Measurements from ENCODE around the gene RAI1. TPM values are rescaled to one million over a fixed set of nuclear protein-coding genes. Genes with fewer than 3 reads are reported as not detected.
"Not testable (repeated sequence)": the region's sequence is repeated elsewhere in the genome, so short reads cannot be mapped to it uniquely, and the experiment has no call there.

RAI1 gene
- total RNA-seq, 4 donors from 2014 or later: 17.0 to 36.3 (median 22.3) TPM

DNA sequence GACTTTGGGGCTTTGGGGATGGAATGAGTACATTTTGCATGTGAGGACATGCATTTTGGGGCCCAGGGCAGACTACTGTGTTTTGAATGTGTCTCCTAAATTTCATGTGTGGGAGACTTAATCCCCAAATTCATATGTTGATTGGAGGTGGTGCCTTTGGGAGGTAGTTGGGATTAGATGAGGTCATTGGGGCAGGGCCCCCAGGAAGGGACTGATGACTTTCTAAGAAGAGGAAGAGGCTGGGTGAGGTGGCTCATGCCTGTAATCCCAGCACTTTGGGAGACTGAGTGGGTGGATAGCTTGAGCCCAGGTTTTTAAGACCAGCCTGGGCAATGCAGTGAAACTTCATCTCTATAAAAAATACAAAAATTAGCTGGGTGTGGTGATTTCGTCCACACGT is 42.8 kb upstream of the RAI1 start:
- Histone ChIP-seq H3K27me3 (no peaks in the 10 kb centered on the region), H3K4me3 (no peak overlapping the region), H3K9me3 (no peaks in the 10 kb centered on the region), H3K36me3 (no peaks in the 10 kb centered on the region), H3K27ac (no peak overlapping the region), H3K4me1 (peaks cover 0 to 16% (median 6%) of the 10 kb centered on the region in 3 donors)
- intact Hi-C loops (cut with DNase I): no loop called here
- DNase-seq: no peak
- TF ChIP-seq, protein P1, sequence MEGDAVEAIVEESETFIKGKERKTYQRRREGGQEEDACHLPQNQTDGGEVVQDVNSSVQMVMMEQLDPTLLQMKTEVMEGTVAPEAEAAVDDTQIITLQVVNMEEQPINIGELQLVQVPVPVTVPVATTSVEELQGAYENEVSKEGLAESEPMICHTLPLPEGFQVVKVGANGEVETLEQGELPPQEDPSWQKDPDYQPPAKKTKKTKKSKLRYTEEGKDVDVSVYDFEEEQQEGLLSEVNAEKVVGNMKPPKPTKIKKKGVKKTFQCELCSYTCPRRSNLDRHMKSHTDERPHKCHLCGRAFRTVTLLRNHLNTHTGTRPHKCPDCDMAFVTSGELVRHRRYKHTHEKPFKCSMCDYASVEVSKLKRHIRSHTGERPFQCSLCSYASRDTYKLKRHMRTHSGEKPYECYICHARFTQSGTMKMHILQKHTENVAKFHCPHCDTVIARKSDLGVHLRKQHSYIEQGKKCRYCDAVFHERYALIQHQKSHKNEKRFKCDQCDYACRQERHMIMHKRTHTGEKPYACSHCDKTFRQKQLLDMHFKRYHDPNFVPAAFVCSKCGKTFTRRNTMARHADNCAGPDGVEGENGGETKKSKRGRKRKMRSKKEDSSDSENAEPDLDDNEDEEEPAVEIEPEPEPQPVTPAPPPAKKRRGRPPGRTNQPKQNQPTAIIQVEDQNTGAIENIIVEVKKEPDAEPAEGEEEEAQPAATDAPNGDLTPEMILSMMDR (IDR thresholded peaks at IDR 0.05): no peak
- no peak for TF ChIP-seq POLR2A (IDR thresholded peaks at IDR 0.05)
- 41 to 50% methylated on average over 2 of the region's 2 CpGs for WGBS, 2 donors

DNA sequence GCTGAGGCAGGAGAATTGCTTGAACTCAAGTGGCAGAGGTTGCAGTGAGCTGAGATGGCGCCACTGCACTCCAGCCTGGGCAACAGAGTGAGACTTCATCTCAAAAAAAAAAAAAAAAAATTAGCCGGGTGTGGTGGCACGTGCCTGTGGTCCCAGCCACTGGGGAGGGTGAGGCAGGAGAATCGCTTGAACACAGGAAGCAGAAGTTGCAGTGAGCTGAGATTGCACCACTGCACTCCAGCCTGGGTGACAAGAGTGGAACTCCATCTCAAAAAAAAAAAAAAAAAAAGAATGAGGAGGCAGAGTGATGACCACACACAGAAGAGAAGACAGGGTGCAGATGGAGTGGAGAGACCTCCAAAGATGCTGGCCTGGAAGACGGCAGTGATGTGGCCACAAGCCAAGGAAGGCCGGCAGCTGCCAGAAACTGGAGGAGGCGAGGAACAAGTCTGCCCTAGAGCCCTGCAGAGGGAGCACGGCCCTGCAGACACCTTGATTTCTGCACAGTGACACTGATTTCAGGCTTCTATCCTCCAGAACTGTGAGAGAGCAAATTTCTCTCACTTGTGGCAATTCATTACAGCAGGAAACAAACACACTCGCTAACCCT is 41.5 kb upstream of the RAI1 start:
- not testable (repeated sequence) for H3K36me3 ChIP-seq, DNase-seq, H3K27me3 ChIP-seq, H3K9me3 ChIP-seq, H3K27ac ChIP-seq, H3K4me3 ChIP-seq
- 39 to 52% methylated on average over 9 of the region's 9 CpGs for WGBS, 2 donors
- peaks cover 0 to 15% (median 5%) of the 10 kb centered on the region in 3 donors for H3K4me1 ChIP-seq
- intact Hi-C loops (cut with DNase I): loop anchor here (5.0 kb wide), 2 partner anchors 142 to 282 kb away; partner anchors contain the start of gene RASD1

GRCh38 chr17:17641621-17642409 is 39.4 kb upstream of the RAI1 start:
- TF ChIP-seq, protein P1 (IDR thresholded peaks at IDR 0.05): peak; percentile 89 to 94 (median 92)
- no peak for TF ChIP-seq POLR2A (IDR thresholded peaks at IDR 0.05)
- Histone ChIP-seq H3K4me3 (no peak overlapping the region), H3K9me3 (peaks cover 0 to 6% (median 5%) of the 10 kb centered on the region in 3 donors), H3K27ac (no peak overlapping the region), H3K36me3 (no peaks in the 10 kb centered on the region), H3K27me3 (peaks cover 0 to 3% (median 0%) of the 10 kb centered on the region in 4 donors), H3K4me1 (peaks cover 0 to 15% (median 2%) of the 10 kb centered on the region in 3 donors)
- no peak for DNase-seq
- intact Hi-C loops (cut with DNase I): loop anchor here (5.0 kb wide), 2 partner anchors 145 to 285 kb away; partner anchors contain the start of gene RASD1
- WGBS, 2 donors: 20 to 39% methylated on average over 10 of the region's 14 CpGs

DNA sequence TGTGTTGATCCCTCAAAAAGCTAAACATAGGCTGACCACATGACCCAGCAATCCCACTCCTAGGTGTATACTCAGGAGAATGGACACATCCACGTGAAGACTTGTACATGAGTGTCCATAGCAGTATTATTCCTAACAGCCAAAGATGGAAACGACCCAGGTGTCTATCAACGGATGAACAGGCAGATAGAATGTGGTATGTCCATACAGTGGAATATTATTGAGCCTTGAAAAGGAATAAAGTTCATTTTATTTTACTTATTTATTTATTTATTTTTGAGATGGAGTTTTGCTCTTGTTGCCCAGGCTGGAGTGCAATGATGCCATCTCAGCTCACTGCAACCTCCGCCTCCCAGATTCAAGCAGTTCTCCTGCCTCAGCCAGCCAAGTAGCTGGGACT is 36.1 kb upstream of the RAI1 start:
- H3K9me3 ChIP-seq; H3K27ac ChIP-seq; H3K36me3 ChIP-seq; H3K27me3 ChIP-seq; H3K4me3 ChIP-seq; intact Hi-C loops (cut with DNase I); DNase-seq; H3K4me1 ChIP-seq: not testable (repeated sequence)
- 49 to 77% methylated on average over 4 of the region's 4 CpGs for WGBS, 2 donors

- no peak for DNase-seq
- intact Hi-C loops (cut with DNase I): no loop called here
- no peak for TF ChIP-seq POLR2A (IDR thresholded peaks at IDR 0.05)
- TF ChIP-seq, protein P1 (IDR thresholded peaks at IDR 0.05): no peak
- peaks cover 0 to 6% (median 5%) of the 10 kb centered on the region in 3 donors for H3K9me3 ChIP-seq
- WGBS, 2 donors: 93 to 100% methylated on average over 2 of the region's 2 CpGs
- no peaks in the 10 kb centered on the region for H3K36me3 ChIP-seq
- H3K27ac ChIP-seq: no peak overlapping the region
- H3K4me3 ChIP-seq: no peak overlapping the region
- peaks cover 0 to 6% (median 0%) of the 10 kb centered on the region in 4 donors for H3K27me3 ChIP-seq
- H3K4me1 ChIP-seq: peaks cover 0 to 4% (median 0%) of the 10 kb centered on the region in 3 donors
These were observed 35.3 kb upstream of the RAI1 start for GRCh38 chr17:17645961-17646360.

DNA sequence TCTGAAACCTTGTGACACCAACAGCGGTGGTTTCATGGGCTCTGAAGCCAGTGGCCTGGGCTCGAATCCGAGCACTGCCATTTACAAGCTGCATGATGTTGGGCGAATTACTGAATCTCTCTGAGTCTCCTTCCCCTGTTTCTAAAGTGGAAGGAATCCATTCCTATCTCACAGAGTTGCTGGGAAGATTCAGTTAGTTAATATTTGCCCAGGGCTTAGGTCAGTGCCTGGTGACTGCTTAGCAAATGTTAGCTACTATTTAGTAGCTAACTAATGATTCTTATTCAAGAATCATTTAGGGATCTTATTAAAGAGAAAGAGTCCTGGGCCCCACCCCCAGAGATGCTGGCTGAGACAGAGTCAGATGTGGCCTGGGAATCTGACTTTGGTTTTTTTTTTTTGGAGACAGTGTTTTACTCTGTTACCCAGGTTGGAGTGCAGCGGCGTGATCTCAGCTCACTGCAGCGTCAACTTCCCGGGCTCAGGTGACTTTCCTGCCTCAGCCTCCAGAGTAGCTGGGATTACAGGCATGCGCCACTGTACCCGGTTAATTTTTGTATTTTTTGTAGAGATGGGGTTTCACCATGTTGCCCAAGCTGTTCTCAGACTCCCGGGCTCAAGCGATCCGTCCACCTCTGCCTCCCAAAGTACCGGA is 33.6 kb upstream of the RAI1 start:
- WGBS, 2 donors: 55 to 92% methylated on average over 4 to 14 of the region's 14 CpGs
- H3K9me3 ChIP-seq: peaks cover 0 to 6% (median 5%) of the 10 kb centered on the region in 3 donors
- H3K27me3 ChIP-seq: peaks cover 0 to 6% (median 0%) of the 10 kb centered on the region in 4 donors
- H3K27ac ChIP-seq: no peak overlapping the region
- H3K4me3 ChIP-seq: no peak overlapping the region
- intact Hi-C loops (cut with DNase I): no loop called here
- DNase-seq: no peak
- H3K36me3 ChIP-seq: no peaks in the 10 kb centered on the region
- H3K4me1 ChIP-seq: no peaks in the 10 kb centered on the region
- TF ChIP-seq, protein P1 (IDR thresholded peaks at IDR 0.05): no peak
- no peak for TF ChIP-seq POLR2A (IDR thresholded peaks at IDR 0.05)

All from esophagus squamous epithelium (tissue), 5 donors.